DOHH2 (cell line): Measurements from ENCODE around the gene CDC42BPA.

Experiments
- H3F3A ChIP-seq: fragments of 200-600 bp; sonication (generic), shearing (Covaris generic); 2 replicates; pipeline ENCODE4 v1.6.0; 2016; ENCODE audit warnings: antibody characterized with exemption, mild to moderate bottlenecking; ENCODE audit not compliant: control insufficient read depth, insufficient read depth
- H3K27ac ChIP-seq: fragments of 200-600 bp; sonication (generic); 2 replicates; pipeline ENCODE4 v1.5.1; 2014; ENCODE audit warnings: low read depth, mild to moderate bottlenecking, low read length, moderate library complexity
- H3K27me3 ChIP-seq: fragments of 200-600 bp; sonication (generic); 2 replicates; pipeline ENCODE4 v1.6.1; 2014; ENCODE audit warnings: mild to moderate bottlenecking, low read length, mixed read lengths; ENCODE audit not compliant: control insufficient read depth
- H3K36me3 ChIP-seq: fragments of 200-600 bp; sonication (generic); 2 replicates; pipeline ENCODE4 v1.6.1; 2014; ENCODE audit warnings: mild to moderate bottlenecking, low read length, moderate library complexity, mixed read lengths; ENCODE audit not compliant: control insufficient read depth
- H3K4me1 ChIP-seq: fragments of 200-600 bp; sonication (generic); 2 replicates; pipeline ENCODE4 v1.6.1; 2014; ENCODE audit warnings: mild to moderate bottlenecking, low read length, mixed read lengths; ENCODE audit not compliant: control insufficient read depth
- H3K4me2 ChIP-seq: fragments of 200-600 bp; sonication (generic); 2 replicates; pipeline ENCODE4 v1.6.0; 2014; ENCODE audit warnings: mild to moderate bottlenecking, low read length, moderate library complexity
- H3K4me3 ChIP-seq: fragments of 200-600 bp; sonication (generic); 2 replicates; pipeline ENCODE4 v1.5.1; 2014; ENCODE audit warnings: mild to moderate bottlenecking, low read length, mixed read lengths
- H3K79me2 ChIP-seq: fragments of 200-600 bp; sonication (generic); 2 replicates; pipeline ENCODE4 v1.6.1; 2014; ENCODE audit warnings: mild to moderate bottlenecking, low read length, mixed read lengths; ENCODE audit not compliant: control insufficient read depth
- H3K9me2 ChIP-seq: fragments of 200-600 bp; sonication (generic); replicated peaks from 2 replicates; pipeline ENCODE4 v1.6.1; 2014; ENCODE audit warnings: mild to moderate bottlenecking, low read length, mixed read lengths; ENCODE audit not compliant: control insufficient read depth
- H3K9me3 ChIP-seq: fragments of 200-600 bp; sonication (generic); 2 replicates; pipeline ENCODE4 v1.6.1; 2014; ENCODE audit warnings: antibody characterized with exemption, low read length, mixed read lengths; ENCODE audit not compliant: control insufficient read depth, insufficient read depth
- H4K20me1 ChIP-seq: fragments of 200-600 bp; sonication (generic); 2 replicates; pipeline ENCODE4 v1.6.0; 2014; ENCODE audit warnings: low read depth, mild to moderate bottlenecking, antibody characterized with exemption, low read length, moderate library complexity; ENCODE audit not compliant: control insufficient read depth, insufficient read depth
- CTCF ChIP-seq: fragments of 200-600 bp; sonication (generic); IDR thresholded peaks from one replicate; pipeline ENCODE4 v1.5.1; 2014; ENCODE audit warnings: antibody characterized with exemption, mild to moderate bottlenecking, low read depth, low read length; ENCODE audit not compliant: poor library complexity, severe bottlenecking
- EZH2phosphoT487 ChIP-seq: fragments of 200-600 bp; sonication (generic); IDR thresholded peaks from 2 replicates; pipeline ENCODE4 v1.6.1; 2017; ENCODE audit warnings: borderline replicate concordance, mild to moderate bottlenecking, antibody characterized with exemption, low read length, moderate library complexity, mixed read lengths

CDC42BPA gene

GRCh38 chr1:227212164-227212563, 106.1 kb downstream of the CDC42BPA start:
- Histone ChIP-seq H3F3A (no peaks in the 10 kb centered on the region), H3K9me3 (no peaks in the 10 kb centered on the region), H3K79me2 (no peaks in the 10 kb centered on the region), H3K27me3 (peaks cover 8% of the 10 kb centered on the region; the same call in 1 of the 2 replicates), H3K4me1 (no peaks in the 10 kb centered on the region), H3K36me3 (no peaks in the 10 kb centered on the region), H4K20me1 (no peaks in the 10 kb centered on the region), H3K4me2 (no peak overlapping the region), H3K4me3 (no peak overlapping the region), H3K27ac (no peak overlapping the region), H3K9me2 (no peaks in the 10 kb centered on the region)
- no peak for TF ChIP-seq EZH2phosphoT487
- no peak for TF ChIP-seq CTCF

GRCh38 chr1:227210604-227211003, 107.7 kb downstream of the CDC42BPA start:
- H3F3A ChIP-seq = no peaks in the 10 kb centered on the region
- H3K27ac ChIP-seq = no peak overlapping the region
- H3K4me2 ChIP-seq = no peak overlapping the region
- no peaks in the 10 kb centered on the region for H3K9me3 ChIP-seq
- H3K36me3 ChIP-seq = no peaks in the 10 kb centered on the region
- no peak overlapping the region for H3K4me3 ChIP-seq
- no peaks in the 10 kb centered on the region for H3K9me2 ChIP-seq
- no peak for TF ChIP-seq CTCF
- no peak for TF ChIP-seq EZH2phosphoT487
- H3K27me3 ChIP-seq = 0 out of 2 replicates have a peak, but pooled peaks cover 5% of the 10 kb centered on the region
- H3K79me2 ChIP-seq = no peaks in the 10 kb centered on the region
- no peaks in the 10 kb centered on the region for H3K4me1 ChIP-seq
- no peaks in the 10 kb centered on the region for H4K20me1 ChIP-seq

GRCh38 chr1:227197064-227197463, 121.2 kb downstream of the CDC42BPA start:
- no peak for TF ChIP-seq EZH2phosphoT487
- TF ChIP-seq CTCF = no peak
- Histone ChIP-seq H4K20me1 (no peaks in the 10 kb centered on the region), H3K79me2 (no peaks in the 10 kb centered on the region), H3K27ac (no peak overlapping the region), H3K4me2 (no peak overlapping the region), H3K4me3 (no peak overlapping the region), H3F3A (no peaks in the 10 kb centered on the region), H3K36me3 (no peaks in the 10 kb centered on the region), H3K4me1 (no peaks in the 10 kb centered on the region), H3K9me3 (no peaks in the 10 kb centered on the region), H3K27me3 (no peaks in the 10 kb centered on the region), H3K9me2 (no peaks in the 10 kb centered on the region)

- Histone ChIP-seq H3K4me2 (no peak overlapping the region), H3K4me1 (no peaks in the 10 kb centered on the region), H3K36me3 (no peaks in the 10 kb centered on the region), H3K9me3 (no peaks in the 10 kb centered on the region), H3K79me2 (no peaks in the 10 kb centered on the region), H3K27ac (no peak overlapping the region), H3K4me3 (no peak overlapping the region), H3K9me2 (no peaks in the 10 kb centered on the region), H3F3A (no peaks in the 10 kb centered on the region), H3K27me3 (no peaks in the 10 kb centered on the region), H4K20me1 (no peaks in the 10 kb centered on the region)
- TF ChIP-seq CTCF (no peak), EZH2phosphoT487 (no peak)
Observed at GRCh38 chr1:227192163-227192562, 126.1 kb downstream of the CDC42BPA start.
